ENCODE results near the gene MITF. TPM values are rescaled to one million over a fixed set of nuclear protein-coding genes. Genes with fewer than 3 reads are reported as not detected.

Gene MITF
- total and polyA plus RNA-seq, 4 donors: 0.91 to 2.9 (median 2.3) TPM

- no peak for DNase-seq (ENCODE audit: low spot score)
- H3K27ac ChIP-seq (ENCODE audit: low read depth in 1 of 2, low read length in 2 of 2): no peak overlapping the region
- WGBS: 81% methylated on average over 4 of the region's 4 CpGs
Observed at GRCh38 chr3:69882560-69882959, 143.3 kb downstream of the MITF start.

More at GRCh38 chr3:69882560-69882959, 143.3 kb downstream of the MITF start:
- Histone ChIP-seq H3K27me3 (ENCODE audit: control insufficient read depth in 4 of 4, insufficient read depth in 4 of 4, low read length in 3 of 4) (no peaks in the 10 kb centered on the region), H3K4me3 (ENCODE audit: low read depth in 1 of 3, low read length in 3 of 3) (no peak overlapping the region), H3K9me3 (ENCODE audit: control insufficient read depth in 4 of 4, low read length in 3 of 4) (no peaks in the 10 kb centered on the region), H3K4me1 (ENCODE audit: control insufficient read depth in 4 of 4, insufficient read depth in 4 of 4, low read length in 3 of 4) (no peaks in the 10 kb centered on the region), H3K36me3 (ENCODE audit: control insufficient read depth in 4 of 4, insufficient read depth in 3 of 4, low read depth in 1 of 4, low read length in 3 of 4) (no peaks in the 10 kb centered on the region), H3K9ac (ENCODE audit: low read depth in 1 of 2, low read length in 2 of 2) (no peak overlapping the region)
- TF ChIP-seq RXRA (IDR thresholded peaks at IDR 0.05) (no peak), REST (IDR thresholded peaks at IDR 0.05) (no peak), HNF4G (IDR thresholded peaks at IDR 0.05) (no peak), YY1 (IDR thresholded peaks at IDR 0.05) (no peak), HNF4A (conservative IDR thresholded peaks at IDR 0.05) (no peak), GABPA (IDR thresholded peaks at IDR 0.05 in 1 of 2, conservative IDR thresholded peaks at IDR 0.05 in 1 of 2) (no peak)
- TF ChIP-seq, protein P1, sequence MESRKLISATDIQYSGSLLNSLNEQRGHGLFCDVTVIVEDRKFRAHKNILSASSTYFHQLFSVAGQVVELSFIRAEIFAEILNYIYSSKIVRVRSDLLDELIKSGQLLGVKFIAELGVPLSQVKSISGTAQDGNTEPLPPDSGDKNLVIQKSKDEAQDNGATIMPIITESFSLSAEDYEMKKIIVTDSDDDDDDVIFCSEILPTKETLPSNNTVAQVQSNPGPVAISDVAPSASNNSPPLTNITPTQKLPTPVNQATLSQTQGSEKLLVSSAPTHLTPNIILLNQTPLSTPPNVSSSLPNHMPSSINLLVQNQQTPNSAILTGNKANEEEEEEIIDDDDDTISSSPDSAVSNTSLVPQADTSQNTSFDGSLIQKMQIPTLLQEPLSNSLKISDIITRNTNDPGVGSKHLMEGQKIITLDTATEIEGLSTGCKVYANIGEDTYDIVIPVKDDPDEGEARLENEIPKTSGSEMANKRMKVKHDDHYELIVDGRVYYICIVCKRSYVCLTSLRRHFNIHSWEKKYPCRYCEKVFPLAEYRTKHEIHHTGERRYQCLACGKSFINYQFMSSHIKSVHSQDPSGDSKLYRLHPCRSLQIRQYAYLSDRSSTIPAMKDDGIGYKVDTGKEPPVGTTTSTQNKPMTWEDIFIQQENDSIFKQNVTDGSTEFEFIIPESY (IDR thresholded peaks at IDR 0.05): no peak
- TF ChIP-seq, protein P2, sequence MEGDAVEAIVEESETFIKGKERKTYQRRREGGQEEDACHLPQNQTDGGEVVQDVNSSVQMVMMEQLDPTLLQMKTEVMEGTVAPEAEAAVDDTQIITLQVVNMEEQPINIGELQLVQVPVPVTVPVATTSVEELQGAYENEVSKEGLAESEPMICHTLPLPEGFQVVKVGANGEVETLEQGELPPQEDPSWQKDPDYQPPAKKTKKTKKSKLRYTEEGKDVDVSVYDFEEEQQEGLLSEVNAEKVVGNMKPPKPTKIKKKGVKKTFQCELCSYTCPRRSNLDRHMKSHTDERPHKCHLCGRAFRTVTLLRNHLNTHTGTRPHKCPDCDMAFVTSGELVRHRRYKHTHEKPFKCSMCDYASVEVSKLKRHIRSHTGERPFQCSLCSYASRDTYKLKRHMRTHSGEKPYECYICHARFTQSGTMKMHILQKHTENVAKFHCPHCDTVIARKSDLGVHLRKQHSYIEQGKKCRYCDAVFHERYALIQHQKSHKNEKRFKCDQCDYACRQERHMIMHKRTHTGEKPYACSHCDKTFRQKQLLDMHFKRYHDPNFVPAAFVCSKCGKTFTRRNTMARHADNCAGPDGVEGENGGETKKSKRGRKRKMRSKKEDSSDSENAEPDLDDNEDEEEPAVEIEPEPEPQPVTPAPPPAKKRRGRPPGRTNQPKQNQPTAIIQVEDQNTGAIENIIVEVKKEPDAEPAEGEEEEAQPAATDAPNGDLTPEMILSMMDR (IDR thresholded peaks at IDR 0.05; ENCODE audit: low read depth, low read length, missing input control): no peak
